GM23248 (cell line): ENCODE measurements around the gene GRK3.

Experiments used
- EZH2 ChIP-seq: fragments of 200-600 bp; sonication (generic); IDR thresholded peaks from 2 replicates; pipeline ENCODE4 v1.6.1; 2018; ENCODE audit warnings: antibody characterized with exemption, mild to moderate bottlenecking; ENCODE audit not compliant: insufficient read depth, poor library complexity, severe bottlenecking
- EZH2phosphoT487 ChIP-seq: fragments of 200-600 bp; sonication (generic); IDR thresholded peaks from 2 replicates; pipeline ENCODE4 v1.6.1; 2018; ENCODE audit warnings: antibody characterized with exemption, moderate library complexity, mild to moderate bottlenecking, low read depth; ENCODE audit not compliant: insufficient read depth

DNA sequence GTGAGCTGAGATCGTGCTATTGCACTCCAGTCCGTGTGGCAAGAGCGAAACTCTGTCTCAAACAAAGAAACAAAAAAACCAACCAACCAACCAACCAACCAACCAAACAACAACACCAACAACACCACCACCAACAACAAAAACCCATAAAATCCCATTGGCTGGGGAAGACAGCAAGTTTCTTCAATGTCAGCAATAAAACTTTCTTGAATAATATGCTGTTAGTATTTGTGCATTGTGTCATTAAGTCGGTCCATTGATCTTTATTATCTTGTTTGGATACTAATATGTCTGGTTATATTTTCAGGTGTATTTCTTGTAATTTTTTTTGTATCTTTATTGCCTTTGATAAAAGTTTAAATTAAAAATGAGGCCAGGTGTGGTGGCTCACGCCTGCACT, 9.4 kb downstream of the GRK3 start:
- TF ChIP-seq EZH2phosphoT487 (no peak), EZH2 (no peak)
